ENCODE data around the gene PTPRH.

Gene PTPRH

GRCh38 chr19:55250262-55251036, 41.1 kb upstream of the PTPRH start:
- H3K4me3 ChIP-seq (ENCODE audit: low read depth, low read length) = no peak overlapping the region
- DNase-seq (ENCODE audit: low read depth) = no peak
- no peak for TF ChIP-seq MAX (IDR thresholded peaks at IDR 0.05; ENCODE audit: low read depth, low read length)
- no peak for TF ChIP-seq MYC (IDR thresholded peaks at IDR 0.05; ENCODE audit: low read depth, low read length)

- TF ChIP-seq CTCF (IDR thresholded peaks at IDR 0.05; ENCODE audit: low read depth, low read length) (no peak), POLR2A (IDR thresholded peaks at IDR 0.05; ENCODE audit: extremely low read depth, insufficient read length) (no peak), MAX (IDR thresholded peaks at IDR 0.05; ENCODE audit: low read depth, low read length) (no peak), MYC (IDR thresholded peaks at IDR 0.05; ENCODE audit: low read depth, low read length) (no peak)
- no peak overlapping the region for H3K4me3 ChIP-seq (ENCODE audit: low read depth, low read length)
- no peak for DNase-seq (ENCODE audit: low read depth)
Measured at GRCh38 chr19:55249841-55250240, 40.5 kb upstream of the PTPRH start.

GRCh38 chr19:55248704-55249103, 39.4 kb upstream of the PTPRH start:
- DNase-seq (ENCODE audit: low read depth) = no peak
- H3K4me3 ChIP-seq (ENCODE audit: low read depth, low read length) = no peak overlapping the region
- no peak for TF ChIP-seq MAX (IDR thresholded peaks at IDR 0.05; ENCODE audit: low read depth, low read length)
- no peak for TF ChIP-seq CTCF (IDR thresholded peaks at IDR 0.05; ENCODE audit: low read depth, low read length)
- TF ChIP-seq POLR2A (IDR thresholded peaks at IDR 0.05; ENCODE audit: extremely low read depth, insufficient read length) = no peak
- no peak for TF ChIP-seq MYC (IDR thresholded peaks at IDR 0.05; ENCODE audit: low read depth, low read length)

- TF ChIP-seq CTCF (IDR thresholded peaks at IDR 0.05; ENCODE audit: low read depth, low read length) = no peak
- no peak for TF ChIP-seq MAX (IDR thresholded peaks at IDR 0.05; ENCODE audit: low read depth, low read length)
- no peak for TF ChIP-seq POLR2A (IDR thresholded peaks at IDR 0.05; ENCODE audit: extremely low read depth, insufficient read length)
- no peak for TF ChIP-seq MYC (IDR thresholded peaks at IDR 0.05; ENCODE audit: low read depth, low read length)
- no peak for DNase-seq (ENCODE audit: low read depth)
- no peak overlapping the region for H3K4me3 ChIP-seq (ENCODE audit: low read depth, low read length)
Measured at GRCh38 chr19:55248166-55248675, 38.9 kb upstream of the PTPRH start.

- DNase-seq (ENCODE audit: low read depth) = peak; percentile 58
- no peak overlapping the region for H3K4me3 ChIP-seq (ENCODE audit: low read depth, low read length)
- TF ChIP-seq CTCF (IDR thresholded peaks at IDR 0.05; ENCODE audit: low read depth, low read length) = no peak
Measured at GRCh38 chr19:55247621-55248099, 38.4 kb upstream of the PTPRH start.

GRCh38 chr19:55246462-55247451, 37.5 kb upstream of the PTPRH start:
- no peak for DNase-seq (ENCODE audit: low read depth)
- TF ChIP-seq MAX (IDR thresholded peaks at IDR 0.05; ENCODE audit: low read depth, low read length) (no peak), CTCF (IDR thresholded peaks at IDR 0.05; ENCODE audit: low read depth, low read length) (no peak), MYC (IDR thresholded peaks at IDR 0.05; ENCODE audit: low read depth, low read length) (no peak), POLR2A (IDR thresholded peaks at IDR 0.05; ENCODE audit: extremely low read depth, insufficient read length) (no peak)
- H3K4me3 ChIP-seq (ENCODE audit: low read depth, low read length) = no peak overlapping the region

All from NB4 (cell line).